ENCODE results near the gene IMMT.

The IMMT gene

GRCh38 chr2:86239745-86240144, 44.5 kb upstream of the IMMT start:
- DNase-seq (ENCODE audit: extremely low spot score) = no peak
- CTCF ChIA-PET = interaction anchor here (1.0 kb wide), 1 partner anchor 18 kb away, joined by 3 read pairs; no protein-coding TSS in a partner anchor
- POLR2A ChIA-PET = no interaction called here
- TF ChIP-seq CTCF (IDR thresholded peaks at IDR 0.05; ENCODE audit: control extremely low read depth, extremely low read depth, low read depth, missing control alignments) = no peak

- POLR2A ChIA-PET = no interaction called here
- DNase-seq (ENCODE audit: extremely low spot score) = no peak
- CTCF ChIA-PET = no interaction called here
- no peak for TF ChIP-seq CTCF (IDR thresholded peaks at IDR 0.05; ENCODE audit: control extremely low read depth, extremely low read depth, low read depth, missing control alignments)
Observed at GRCh38 chr2:86239326-86239725, 44.1 kb upstream of the IMMT start.

- TF ChIP-seq CTCF (IDR thresholded peaks at IDR 0.05; ENCODE audit: control extremely low read depth, extremely low read depth, low read depth, missing control alignments) = no peak
- peak; percentile 75 for DNase-seq (ENCODE audit: extremely low spot score)
- CTCF ChIA-PET = interaction anchor here (0.9 to 4.3 kb wide), 3 partner anchors 15 to 134 kb away, joined by 3 to 50 read pairs (median 5); no protein-coding TSS in a partner anchor
Observed at GRCh38 chr2:86238354-86238753, 43.1 kb upstream of the IMMT start.

GRCh38 chr2:86237172-86237571, 41.9 kb upstream of the IMMT start:
- POLR2A ChIA-PET = interaction anchor here (0.5 kb wide), 1 partner anchor 11 kb away, joined by 6 read pairs; no protein-coding TSS in a partner anchor
- CTCF ChIA-PET = interaction anchor here (1.3 to 4.3 kb wide), 2 partner anchors 14 to 21 kb away, joined by 3 to 50 read pairs; no protein-coding TSS in a partner anchor
- TF ChIP-seq CTCF (IDR thresholded peaks at IDR 0.05; ENCODE audit: control extremely low read depth, extremely low read depth, low read depth, missing control alignments) = no peak
- DNase-seq (ENCODE audit: extremely low spot score) = no peak

More at GRCh38 chr2:86238354-86238753, 43.1 kb upstream of the IMMT start:
- POLR2A ChIA-PET = no interaction called here

- ChIA-PET CTCF (interaction anchor here (1.5 to 4.3 kb wide), 2 partner anchors 12 to 62 kb away, joined by 3 to 50 read pairs; no protein-coding TSS in a partner anchor), POLR2A (no interaction called here)
- TF ChIP-seq CTCF (IDR thresholded peaks at IDR 0.05; ENCODE audit: control extremely low read depth, extremely low read depth, low read depth, missing control alignments) = no peak
- DNase-seq (ENCODE audit: extremely low spot score) = no peak
Observed at GRCh38 chr2:86235196-86235980, 40.1 kb upstream of the IMMT start.

- ChIA-PET POLR2A (no interaction called here), CTCF (interaction anchor here (1.5 to 4.3 kb wide), 2 partner anchors 12 to 63 kb away, joined by 3 to 50 read pairs; no protein-coding TSS in a partner anchor)
- no peak for DNase-seq (ENCODE audit: extremely low spot score)
- no peak for TF ChIP-seq CTCF (IDR thresholded peaks at IDR 0.05; ENCODE audit: control extremely low read depth, extremely low read depth, low read depth, missing control alignments)
Observed at GRCh38 chr2:86234563-86235131, 39.4 kb upstream of the IMMT start.
